Panc1 (cell line): Measurements from ENCODE around the gene WDR74. TPM values are rescaled to one million over a fixed set of nuclear protein-coding genes. Genes with fewer than 3 reads are reported as not detected.

Experiments used
- ATAC-seq: fragments of 200-7000 bp; cut with Tn5 transposase; 2 replicates; pipeline ENCODE4 v1.9.1; 2020; ENCODE audit warnings: mild to moderate bottlenecking, moderate library complexity
- BruUV-seq: library from RNA; stranded (reverse); fragments of 400-500 nt; replicated peaks from 2 replicates; lab custom pipeline; 2021; lab: Mats Ljungman, UMichigan
- CTCF ChIA-PET: fragments of 300-600 bp; sonication (Branson Sonifier 250); formaldehyde crosslinking; loops from one replicate; lab custom pipeline; 2022; ENCODE audit warnings: antibody characterized with exemption; lab: Charles Lee
- POLR2A ChIA-PET: fragments of 300-600 bp; sonication (Branson Sonifier 250); formaldehyde crosslinking; loops from one replicate; lab custom pipeline; 2022; ENCODE audit warnings: antibody characterized with exemption; lab: Charles Lee
- DNase-seq: peaks from one replicate; pipeline ENCODE4 v3.0.0-alpha.2; 2010; ENCODE audit warnings: low read depth, low spot score
- H3K27ac ChIP-seq: 2 replicates; pipeline ENCODE4 v1.5.1; 2011; ENCODE audit warnings: mild to moderate bottlenecking, low read length, inconsistent platforms
- H3K27me3 ChIP-seq: fragments of 200-500 bp; sonication (Bioruptor generic); 2 replicates; pipeline ENCODE4 v1.6.0; 2014; ENCODE audit warnings: low read length, inconsistent platforms; ENCODE audit not compliant: control insufficient read depth, insufficient read depth
- H3K36me3 ChIP-seq: fragments of 200-500 bp; sonication (Bioruptor generic); 2 replicates; pipeline ENCODE4 v1.5.1; 2014; ENCODE audit warnings: inconsistent platforms, mild to moderate bottlenecking, low read length, moderate library complexity; ENCODE audit not compliant: control insufficient read depth, insufficient read depth
- H3K4me1 ChIP-seq: 2 replicates; pipeline ENCODE4 v1.5.1; 2011; ENCODE audit warnings: inconsistent platforms, mild to moderate bottlenecking, low read length, moderate library complexity; ENCODE audit not compliant: control insufficient read depth, insufficient read depth
- H3K4me3 ChIP-seq, 2 experiments: 2 replicates each; pipeline ENCODE4 v1.5.1; 2011 to 2012; ENCODE audit warnings: low read depth in 2 of 2, low read length in 2 of 2, mild to moderate bottlenecking in 2 of 2, inconsistent platforms in 1 of 2, moderate library complexity in 1 of 2
- H3K9me3 ChIP-seq: fragments of 200-500 bp; sonication (Bioruptor generic); 2 replicates; pipeline ENCODE4 v1.5.1; 2014; ENCODE audit warnings: low read depth, mild to moderate bottlenecking, inconsistent platforms, low read length, moderate library complexity; ENCODE audit not compliant: control insufficient read depth, insufficient read depth
- POLR2AphosphoS5 ChIP-seq: IDR thresholded peaks from 2 replicates; pipeline ENCODE4 v1.6.1; 2012; ENCODE audit warnings: mild to moderate bottlenecking, low read depth, low read length, moderate library complexity
- SIN3A ChIP-seq: IDR thresholded peaks from 2 replicates; pipeline ENCODE4 v1.6.1; 2012; ENCODE audit warnings: low read depth, mild to moderate bottlenecking, low read length, moderate library complexity, borderline replicate concordance; ENCODE audit not compliant: insufficient read depth
- TCF7L2 ChIP-seq: IDR thresholded peaks from 2 replicates; pipeline ENCODE4 v1.6.1; 2011; ENCODE audit warnings: mild to moderate bottlenecking, low read depth, low read length, inconsistent platforms
- in situ Hi-C: cut with HindIII; loops from 2 replicates; pipeline ENCODE4 v1.10.0; 2016; ENCODE audit warnings: low sequenced_read_pairs, low pct_unique_long_range_greater_than_20kb
- intact Hi-C: fragments of 100-400 bp; cut with micrococcal nuclease; formaldehyde crosslinking; loops from one replicate; pipeline ENCODE4 v1.10.0; 2022; ENCODE audit not compliant: unreplicated experiment
- total RNA-seq: library from RNA; stranded (reverse); gene quantifications from one replicate; pipeline ENCODE4 v1.2.1, GENCODE V29; 2021; ENCODE audit not compliant: unreplicated experiment
- TF ChIP-seq, protein P1 (sequence below), 2 experiments: IDR thresholded peaks; 2 replicates each; pipeline ENCODE4 v1.6.1; 2011 to 2012; ENCODE audit warnings: low read depth in 2 of 2, control low read depth in 1 of 2, low read length in 1 of 2, mild to moderate bottlenecking in 1 of 2, moderate library complexity in 1 of 2; ENCODE audit not compliant: insufficient read depth in 1 of 2
- TF ChIP-seq, protein P2 (sequence below): fragments of 450-650 bp; IDR thresholded peaks from 2 replicates; pipeline ENCODE4 v1.5.1; 2017; ENCODE audit warnings: mild to moderate bottlenecking

WDR74 gene
- total RNA-seq, 1 experiment from 2014 or later: 62.9 TPM

DNA sequence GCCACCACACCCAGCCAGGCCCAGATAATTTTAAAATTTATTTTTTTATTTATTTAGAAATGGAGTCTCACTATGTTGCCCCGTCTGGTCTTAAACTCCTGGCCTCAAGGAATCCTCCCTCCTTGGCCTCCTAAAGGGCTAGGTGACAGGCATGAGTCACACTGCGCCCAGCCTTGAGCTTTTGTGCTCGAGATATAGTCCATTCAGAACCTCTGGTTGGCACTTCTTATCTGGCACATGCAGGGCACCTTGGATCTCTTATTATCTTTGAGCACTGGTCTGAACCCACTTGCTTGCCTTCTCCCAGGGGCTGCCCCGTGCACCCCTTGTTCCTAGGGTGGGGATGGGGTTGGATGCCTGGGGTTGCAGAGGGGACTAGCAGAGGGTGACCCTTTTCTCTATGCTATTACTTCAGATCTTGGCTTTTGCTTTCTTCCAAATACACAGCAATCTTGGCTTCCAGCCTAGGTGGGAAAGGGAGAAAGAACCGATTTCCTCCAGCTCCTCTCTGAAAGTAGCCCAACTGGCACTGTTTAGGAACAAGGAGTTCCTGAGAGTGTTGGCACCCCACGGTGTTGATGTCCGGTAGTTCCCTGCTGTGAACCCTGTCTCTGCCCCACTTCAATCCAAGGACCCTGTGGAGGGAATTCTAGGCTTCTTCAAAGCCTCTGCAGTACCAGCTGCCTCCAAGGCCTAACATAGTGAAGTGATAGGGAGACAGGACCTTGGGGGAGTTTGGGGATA is 40.0 kb upstream of the WDR74 start:
- no peak overlapping the region; a peak in 1 of 4 replicates for H3K4me3 ChIP-seq
- no peaks in the 10 kb centered on the region for H3K9me3 ChIP-seq
- ChIA-PET POLR2A (interaction anchor here (0.6 to 1.1 kb wide), 2 partner anchors 10 to 38 kb away, joined by 3 to 8 read pairs; no protein-coding TSS in a partner anchor), CTCF (interaction anchor here (0.5 to 0.6 kb wide), 2 partner anchors 22 to 25 kb away, joined by 4 to 7 read pairs; no protein-coding TSS in a partner anchor)
- peaks cover 26% of the 10 kb centered on the region for H3K36me3 ChIP-seq
- peaks cover 32% of the 10 kb centered on the region for H3K4me1 ChIP-seq
- ATAC-seq: peak; percentile 0; the same call in 1 of the 2 replicates
- in situ Hi-C loops (no loop called here), intact Hi-C loops (no loop called here)
- no peak for DNase-seq
- BruUV-seq: no TSS peak
- TF ChIP-seq POLR2AphosphoS5 (no peak), TCF7L2 (no peak), SIN3A (no peak)
- TF ChIP-seq, protein P1, sequence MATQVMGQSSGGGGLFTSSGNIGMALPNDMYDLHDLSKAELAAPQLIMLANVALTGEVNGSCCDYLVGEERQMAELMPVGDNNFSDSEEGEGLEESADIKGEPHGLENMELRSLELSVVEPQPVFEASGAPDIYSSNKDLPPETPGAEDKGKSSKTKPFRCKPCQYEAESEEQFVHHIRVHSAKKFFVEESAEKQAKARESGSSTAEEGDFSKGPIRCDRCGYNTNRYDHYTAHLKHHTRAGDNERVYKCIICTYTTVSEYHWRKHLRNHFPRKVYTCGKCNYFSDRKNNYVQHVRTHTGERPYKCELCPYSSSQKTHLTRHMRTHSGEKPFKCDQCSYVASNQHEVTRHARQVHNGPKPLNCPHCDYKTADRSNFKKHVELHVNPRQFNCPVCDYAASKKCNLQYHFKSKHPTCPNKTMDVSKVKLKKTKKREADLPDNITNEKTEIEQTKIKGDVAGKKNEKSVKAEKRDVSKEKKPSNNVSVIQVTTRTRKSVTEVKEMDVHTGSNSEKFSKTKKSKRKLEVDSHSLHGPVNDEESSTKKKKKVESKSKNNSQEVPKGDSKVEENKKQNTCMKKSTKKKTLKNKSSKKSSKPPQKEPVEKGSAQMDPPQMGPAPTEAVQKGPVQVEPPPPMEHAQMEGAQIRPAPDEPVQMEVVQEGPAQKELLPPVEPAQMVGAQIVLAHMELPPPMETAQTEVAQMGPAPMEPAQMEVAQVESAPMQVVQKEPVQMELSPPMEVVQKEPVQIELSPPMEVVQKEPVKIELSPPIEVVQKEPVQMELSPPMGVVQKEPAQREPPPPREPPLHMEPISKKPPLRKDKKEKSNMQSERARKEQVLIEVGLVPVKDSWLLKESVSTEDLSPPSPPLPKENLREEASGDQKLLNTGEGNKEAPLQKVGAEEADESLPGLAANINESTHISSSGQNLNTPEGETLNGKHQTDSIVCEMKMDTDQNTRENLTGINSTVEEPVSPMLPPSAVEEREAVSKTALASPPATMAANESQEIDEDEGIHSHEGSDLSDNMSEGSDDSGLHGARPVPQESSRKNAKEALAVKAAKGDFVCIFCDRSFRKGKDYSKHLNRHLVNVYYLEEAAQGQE (IDR thresholded peaks at IDR 0.05; ENCODE audit: insufficient read depth in 1 of 2, low read depth in 2 of 2, low read length in 1 of 2): no peak
- TF ChIP-seq, protein P2, sequence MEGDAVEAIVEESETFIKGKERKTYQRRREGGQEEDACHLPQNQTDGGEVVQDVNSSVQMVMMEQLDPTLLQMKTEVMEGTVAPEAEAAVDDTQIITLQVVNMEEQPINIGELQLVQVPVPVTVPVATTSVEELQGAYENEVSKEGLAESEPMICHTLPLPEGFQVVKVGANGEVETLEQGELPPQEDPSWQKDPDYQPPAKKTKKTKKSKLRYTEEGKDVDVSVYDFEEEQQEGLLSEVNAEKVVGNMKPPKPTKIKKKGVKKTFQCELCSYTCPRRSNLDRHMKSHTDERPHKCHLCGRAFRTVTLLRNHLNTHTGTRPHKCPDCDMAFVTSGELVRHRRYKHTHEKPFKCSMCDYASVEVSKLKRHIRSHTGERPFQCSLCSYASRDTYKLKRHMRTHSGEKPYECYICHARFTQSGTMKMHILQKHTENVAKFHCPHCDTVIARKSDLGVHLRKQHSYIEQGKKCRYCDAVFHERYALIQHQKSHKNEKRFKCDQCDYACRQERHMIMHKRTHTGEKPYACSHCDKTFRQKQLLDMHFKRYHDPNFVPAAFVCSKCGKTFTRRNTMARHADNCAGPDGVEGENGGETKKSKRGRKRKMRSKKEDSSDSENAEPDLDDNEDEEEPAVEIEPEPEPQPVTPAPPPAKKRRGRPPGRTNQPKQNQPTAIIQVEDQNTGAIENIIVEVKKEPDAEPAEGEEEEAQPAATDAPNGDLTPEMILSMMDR: no peak
- H3K27ac ChIP-seq: peak overlapping the region; percentile 99
- H3K27me3 ChIP-seq: no peaks in the 10 kb centered on the region

DNA sequence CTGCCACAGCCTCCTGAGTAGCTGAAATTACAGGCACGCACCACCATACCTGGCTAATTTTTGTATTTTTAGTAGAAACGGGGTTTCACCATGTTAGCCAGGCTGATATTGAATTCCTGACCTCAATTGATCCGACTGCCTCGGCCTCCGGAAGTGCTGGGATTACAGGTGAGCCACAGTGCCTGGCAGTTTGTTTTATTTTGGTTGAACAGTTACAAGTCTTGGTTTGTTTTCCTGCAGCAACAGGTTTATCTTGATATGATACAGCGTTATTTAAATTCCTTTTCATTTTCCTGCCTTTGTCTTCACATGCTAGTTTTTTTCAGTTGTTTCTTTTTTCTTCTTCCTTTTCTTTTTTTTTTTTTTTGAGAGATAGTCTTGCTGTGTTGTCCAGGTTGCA is 37.3 kb upstream of the WDR74 start:
- Histone ChIP-seq H3K9me3 (no peaks in the 10 kb centered on the region), H3K27me3 (no peaks in the 10 kb centered on the region), H3K4me3 (no peak overlapping the region), H3K27ac (no peak overlapping the region), H3K4me1 (peaks cover 13% of the 10 kb centered on the region), H3K36me3 (peaks cover 2% of the 10 kb centered on the region)
- ChIA-PET CTCF (no interaction called here), POLR2A (no interaction called here)
- intact Hi-C loops: no loop called here
- ATAC-seq (no peak), DNase-seq (no peak)
- no peak for TF ChIP-seq TCF7L2
- TF ChIP-seq, protein P1 (IDR thresholded peaks at IDR 0.05; ENCODE audit: insufficient read depth in 1 of 2, low read depth in 2 of 2, low read length in 1 of 2): no peak
- no peak for TF ChIP-seq POLR2AphosphoS5
- no peak for TF ChIP-seq SIN3A
- TF ChIP-seq, protein P2: no peak
- BruUV-seq: no TSS peak
- in situ Hi-C loops: no loop called here
